NAMALWA (cell line): ENCODE results near the gene FLT1.

Source experiments
- DNase-seq: peaks from one replicate; pipeline ENCODE4 v3.0.0-alpha.2; 2015; ENCODE audit warnings: low spot score

Gene FLT1

GRCh38 chr13:28314879-28315278 is 180.0 kb downstream of the FLT1 start:
- DNase-seq, result no peak

- DNase-seq, result peak; percentile 31
These were observed 181.3 kb downstream of the FLT1 start for GRCh38 chr13:28313579-28313978.

DNA sequence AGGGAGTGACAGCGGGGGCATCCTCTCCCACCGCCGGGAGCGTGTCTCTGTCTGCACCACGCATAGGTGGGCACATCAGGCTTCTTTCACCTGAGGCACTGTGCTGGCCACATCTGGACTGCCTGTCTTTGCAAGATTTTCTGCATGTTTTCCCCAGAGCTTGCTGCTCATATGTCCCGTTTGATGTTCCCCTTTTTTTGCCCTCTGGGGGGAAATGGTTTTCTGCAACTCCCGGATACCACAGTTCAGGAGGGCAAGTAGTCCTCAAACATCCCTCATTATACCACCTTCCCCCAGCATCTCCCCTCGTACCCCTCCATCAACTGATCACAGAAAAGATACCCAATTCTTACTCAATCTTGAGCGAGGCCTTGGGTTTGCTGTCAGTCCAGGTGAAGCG is 188.6 kb downstream of the FLT1 start:
- no peak for DNase-seq

DNA sequence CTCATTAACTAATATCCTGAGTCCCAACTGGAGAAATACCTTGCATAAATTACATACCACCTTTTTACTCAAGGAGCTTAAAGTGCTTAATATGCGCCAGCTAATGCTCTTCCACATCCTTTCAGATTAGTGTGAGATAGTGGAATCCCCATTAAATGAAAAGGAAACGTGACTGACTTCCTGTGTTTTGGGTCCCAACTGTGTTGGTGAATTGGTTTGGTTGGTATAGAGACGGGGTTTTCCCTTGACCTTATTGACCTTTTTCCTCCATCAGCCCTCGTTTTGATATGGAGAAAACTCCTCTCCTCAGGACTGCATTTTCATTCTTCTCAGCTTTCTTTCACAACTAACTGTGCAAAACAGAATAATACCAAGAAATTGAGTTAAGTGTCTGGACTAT is 193.1 kb downstream of the FLT1 start:
- DNase-seq, result no peak

DNA sequence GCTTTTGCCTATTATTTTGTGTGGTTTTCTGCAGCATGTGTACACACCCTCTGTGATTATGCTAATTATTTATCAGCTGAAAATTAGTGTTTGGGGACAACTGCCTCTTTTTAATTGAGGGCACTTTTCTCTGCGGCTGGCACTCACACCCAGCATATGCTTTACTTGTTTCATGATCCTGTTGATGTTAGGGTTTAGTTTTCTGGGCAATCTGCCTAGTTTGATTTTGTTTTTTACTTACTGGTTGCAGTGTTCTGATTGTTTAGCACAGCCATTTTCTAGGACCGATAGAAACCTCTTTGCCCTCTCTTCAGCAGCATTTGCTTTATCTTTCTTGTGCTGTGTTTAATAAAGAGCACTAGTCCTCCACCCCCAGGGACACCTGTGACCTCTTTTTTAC is 195.0 kb downstream of the FLT1 start:
- no peak for DNase-seq

GRCh38 chr13:28297341-28297740 is 197.6 kb downstream of the FLT1 start:
- DNase-seq, result no peak

GRCh38 chr13:28286263-28286662 is 208.7 kb downstream of the FLT1 start:
- DNase-seq, result no peak

- no peak for DNase-seq
These were observed 211.3 kb downstream of the FLT1 start for GRCh38 chr13:28283600-28283999.

DNA sequence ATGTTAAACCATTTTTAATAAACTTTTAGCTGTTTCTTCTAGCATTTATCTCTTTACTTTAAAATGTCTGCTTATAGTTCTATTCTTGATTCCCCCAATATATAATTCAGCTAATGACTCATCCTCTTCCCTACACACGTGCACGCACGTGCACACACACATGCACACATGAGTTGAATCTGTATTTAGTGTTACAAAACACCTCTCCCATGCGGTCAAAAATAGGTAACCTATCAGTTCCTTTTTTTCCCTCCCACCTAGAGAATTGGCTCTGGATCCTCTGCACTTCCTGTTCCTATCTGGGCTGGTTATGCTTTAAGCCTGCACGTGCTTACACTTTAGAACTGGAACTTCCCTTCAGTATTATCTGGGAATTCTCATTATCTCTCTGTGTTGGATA is 212.5 kb downstream of the FLT1 start:
- DNase-seq, result no peak

DNA sequence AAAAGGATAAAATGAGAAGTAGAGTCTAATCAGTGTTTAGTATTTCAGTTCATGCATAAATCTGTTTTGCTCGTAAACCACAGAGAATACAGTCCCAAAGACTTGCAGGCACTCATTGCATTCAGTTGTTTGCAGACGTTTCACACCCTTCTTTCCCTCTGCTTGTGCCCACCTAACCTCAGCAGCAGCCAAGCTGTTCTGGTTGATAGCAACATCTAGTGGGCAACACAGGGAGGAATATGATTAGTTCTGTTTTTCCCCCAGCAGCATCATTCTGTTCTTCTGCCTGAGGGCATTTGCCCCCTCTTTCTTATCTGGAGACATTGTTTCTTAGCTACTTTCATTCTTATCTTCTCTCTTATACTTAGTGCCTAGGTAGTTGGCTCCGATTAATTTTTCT is 221.0 kb downstream of the FLT1 start:
- DNase-seq, result peak; percentile 52

GRCh38 chr13:28271056-28271840 is 223.7 kb downstream of the FLT1 start:
- DNase-seq, result peak; percentile 11

- peak; percentile 91 for DNase-seq
These were observed 226.1 kb downstream of the FLT1 start for GRCh38 chr13:28268800-28269223.

DNA sequence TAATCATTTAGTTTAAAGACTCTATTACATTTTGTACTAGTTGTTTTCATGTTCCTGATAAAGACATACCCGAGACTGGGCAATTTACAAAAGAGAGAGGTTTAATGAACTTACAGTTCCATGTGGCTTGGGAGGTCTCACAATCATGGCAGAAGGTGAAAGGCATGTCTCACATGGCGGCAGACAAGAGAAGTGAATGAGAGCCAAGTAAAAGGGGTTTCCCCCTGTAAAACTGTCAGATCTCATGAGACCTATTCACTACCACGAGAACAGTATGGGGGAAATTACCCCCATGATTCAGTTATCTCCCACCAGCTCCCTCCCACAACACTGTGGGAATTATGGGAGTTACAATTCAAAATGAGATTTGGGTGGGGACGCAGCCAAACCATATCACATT is 227.4 kb downstream of the FLT1 start:
- peak; percentile 23 for DNase-seq

- no peak for DNase-seq
These were observed 236.5 kb downstream of the FLT1 start for GRCh38 chr13:28258417-28258816.

DNA sequence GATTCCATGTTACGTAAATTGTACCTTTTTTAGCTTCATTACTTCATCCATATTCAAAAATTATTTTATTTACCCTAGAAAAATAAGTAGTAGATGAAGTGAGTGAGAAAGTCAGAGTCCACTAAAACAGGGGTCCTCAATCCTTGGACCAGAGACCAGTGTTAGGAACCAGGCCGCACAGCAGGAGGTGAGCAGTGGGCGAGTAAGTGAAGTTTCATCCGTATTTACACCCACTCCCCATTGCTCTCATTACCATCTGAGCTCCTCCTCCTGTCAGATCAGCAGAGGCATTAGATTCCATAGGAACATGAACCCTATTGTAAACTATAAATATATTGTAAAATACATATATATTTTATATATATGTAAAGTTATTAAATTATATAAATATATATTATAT is 237.6 kb downstream of the FLT1 start:
- no peak for DNase-seq

- no peak for DNase-seq
These were observed 242.4 kb downstream of the FLT1 start for GRCh38 chr13:28252547-28252946.

GRCh38 chr13:28251466-28251865 is 243.5 kb downstream of the FLT1 start:
- no peak for DNase-seq

GRCh38 chr13:28250542-28250941 is 244.4 kb downstream of the FLT1 start:
- DNase-seq, result no peak
